HL-60 (cell line): ENCODE measurements around the gene YIPF4.
"Not testable (repeated sequence)": the region's sequence is repeated elsewhere in the genome, so short reads cannot be mapped to it uniquely, and the experiment has no call there.

Source experiments
- DNase-seq, 2 experiments: peaks; one replicate each; pipeline ENCODE4 v3.0.0-alpha.2; 2010 to 2020; ENCODE audit warnings: low read depth in 1 of 2, low spot score in 1 of 2
- H3K27ac ChIP-seq: fragments of 250-450 bp; sonication (Bioruptor Pico); replicated peaks from 2 replicates; pipeline ENCODE4 v1.5.1; 2020; ENCODE audit warnings: mild to moderate bottlenecking, moderate library complexity
- H3K27me3 ChIP-seq: fragments of 250-450 bp; sonication (Bioruptor Pico); 2 replicates; pipeline ENCODE4 v1.5.1; 2021; ENCODE audit warnings: mild to moderate bottlenecking, moderate library complexity; ENCODE audit not compliant: insufficient read depth, poor library complexity, severe bottlenecking
- H3K4me3 ChIP-seq: replicated peaks from 2 replicates; pipeline ENCODE4 v1.5.1; 2011; ENCODE audit warnings: mild to moderate bottlenecking, control low read depth, low read length; ENCODE audit not compliant: insufficient read depth
- CTCF ChIP-seq: IDR thresholded peaks from one replicate; pipeline ENCODE4 v1.5.1; 2011; ENCODE audit warnings: low read length, control low read depth, inconsistent platforms; ENCODE audit not compliant: insufficient read depth
- GABPA ChIP-seq: IDR thresholded peaks from 2 replicates; pipeline ENCODE4 v1.6.1; 2012; ENCODE audit warnings: low read depth
- POLR2AphosphoS5 ChIP-seq: IDR thresholded peaks from 2 replicates; pipeline ENCODE4 v1.6.1; 2012; ENCODE audit warnings: low read depth
- REST ChIP-seq: IDR thresholded peaks from 2 replicates; pipeline ENCODE4 v1.6.1; 2012; ENCODE audit warnings: low read depth; ENCODE audit not compliant: insufficient replicate concordance
- SPI1 ChIP-seq: IDR thresholded peaks from 2 replicates; pipeline ENCODE4 v1.6.1; 2012; ENCODE audit warnings: low read depth, mild to moderate bottlenecking, borderline replicate concordance

Gene YIPF4

DNA sequence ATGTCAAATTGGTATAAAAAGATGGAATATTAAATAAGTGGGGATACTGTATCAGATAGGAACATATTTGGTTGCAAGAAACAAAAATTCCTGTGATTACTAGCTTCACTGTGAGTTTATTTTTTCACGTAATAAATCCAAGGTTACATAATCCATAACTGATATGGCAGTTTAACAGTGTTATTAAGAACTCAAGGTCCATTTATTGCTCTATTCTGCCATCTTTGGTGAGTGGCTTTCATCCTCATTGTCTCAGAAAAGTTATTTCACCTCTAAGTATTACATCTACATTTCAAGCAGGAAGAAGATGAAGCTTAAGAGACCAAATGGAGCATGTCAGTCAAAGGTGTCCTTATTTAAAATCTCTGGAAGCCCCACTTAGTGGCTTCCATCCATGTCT is 37.2 kb downstream of the YIPF4 start:
- H3K4me3 ChIP-seq = no peak overlapping the region
- no peak overlapping the region for H3K27ac ChIP-seq
- no peaks in the 10 kb centered on the region for H3K27me3 ChIP-seq
- no peak for TF ChIP-seq GABPA
- no peak for TF ChIP-seq SPI1
- TF ChIP-seq CTCF = no peak
- DNase-seq = no peak

GRCh38 chr2:32328679-32329078 is 51.0 kb downstream of the YIPF4 start:
- H3K27me3 ChIP-seq, H3K27ac ChIP-seq, H3K4me3 ChIP-seq, DNase-seq: not testable (repeated sequence)

GRCh38 chr2:32329180-32329980 is 51.7 kb downstream of the YIPF4 start:
- DNase-seq, H3K27ac ChIP-seq, H3K4me3 ChIP-seq, H3K27me3 ChIP-seq: not testable (repeated sequence)

- no peaks in the 10 kb centered on the region for H3K27me3 ChIP-seq
- no peak overlapping the region for H3K4me3 ChIP-seq
- DNase-seq = no peak
- TF ChIP-seq CTCF (no peak), GABPA (no peak), POLR2AphosphoS5 (no peak), REST (no peak), SPI1 (no peak)
- no peak overlapping the region for H3K27ac ChIP-seq
These were observed 52.4 kb downstream of the YIPF4 start for GRCh38 chr2:32330136-32330535.

DNA sequence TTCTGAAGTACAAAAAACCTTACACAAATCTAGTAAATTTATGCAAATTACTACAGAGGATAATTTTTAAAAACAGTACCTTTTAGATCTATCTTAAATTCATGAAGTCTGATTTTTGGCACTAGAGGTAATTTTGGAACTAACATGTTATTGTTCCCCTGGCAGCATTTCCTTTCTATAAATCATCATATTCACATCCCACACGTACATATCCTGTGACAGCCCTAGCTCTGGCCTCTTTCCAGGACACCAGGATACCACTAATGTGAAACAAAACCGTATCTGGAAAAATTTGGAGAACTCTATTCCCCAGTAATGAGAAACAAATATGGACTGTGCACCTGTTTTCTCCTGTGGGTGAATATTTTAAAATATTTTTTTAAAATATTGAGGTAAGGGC is 65.1 kb downstream of the YIPF4 start:
- Histone ChIP-seq H3K4me3 (no peak overlapping the region), H3K27me3 (no peaks in the 10 kb centered on the region), H3K27ac (no peak overlapping the region)
- TF ChIP-seq POLR2AphosphoS5 (no peak), GABPA (no peak), REST (no peak), SPI1 (no peak), CTCF (no peak)
- no peak for DNase-seq

DNA sequence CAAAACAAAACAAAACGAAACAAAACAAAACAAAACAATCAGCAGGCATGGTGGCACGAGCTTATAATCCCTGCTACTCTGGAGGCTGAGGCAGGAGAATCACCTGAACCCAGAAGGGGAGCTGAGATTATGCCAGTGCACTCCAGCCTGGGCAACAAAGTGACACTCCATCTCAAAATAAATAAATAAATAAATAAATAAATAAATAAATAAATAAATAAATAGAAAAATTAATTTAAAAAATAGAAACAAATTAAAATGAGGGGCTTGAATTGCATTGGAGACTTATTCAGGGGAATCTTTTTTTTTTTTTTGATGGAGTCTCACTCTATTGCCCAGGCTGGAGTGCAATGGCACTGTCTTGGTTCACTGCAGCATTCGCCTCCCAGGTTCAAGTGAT is 73.1 kb downstream of the YIPF4 start:
- H3K27me3 ChIP-seq, H3K27ac ChIP-seq, H3K4me3 ChIP-seq, DNase-seq: not testable (repeated sequence)
